HG02840 (cell line): ENCODE data around the gene PPP1R13B.
A peak's percentile ranks its signal among the peaks of the same experiment; 100 is the strongest.
"Not testable (repeated sequence)": the region's sequence is repeated elsewhere in the genome, so short reads cannot be mapped to it uniquely, and the experiment has no call there.

Experiments used
- ATAC-seq: cut with Tn5 transposase; IDR thresholded peaks from one replicate; pipeline ENCODE4 v1.9.1; 2021; ENCODE audit warnings: mild to moderate bottlenecking, moderate library complexity, moderate number of reproducible peaks; ENCODE audit not compliant: unreplicated experiment, low FRiP score

The PPP1R13B gene, protein sequence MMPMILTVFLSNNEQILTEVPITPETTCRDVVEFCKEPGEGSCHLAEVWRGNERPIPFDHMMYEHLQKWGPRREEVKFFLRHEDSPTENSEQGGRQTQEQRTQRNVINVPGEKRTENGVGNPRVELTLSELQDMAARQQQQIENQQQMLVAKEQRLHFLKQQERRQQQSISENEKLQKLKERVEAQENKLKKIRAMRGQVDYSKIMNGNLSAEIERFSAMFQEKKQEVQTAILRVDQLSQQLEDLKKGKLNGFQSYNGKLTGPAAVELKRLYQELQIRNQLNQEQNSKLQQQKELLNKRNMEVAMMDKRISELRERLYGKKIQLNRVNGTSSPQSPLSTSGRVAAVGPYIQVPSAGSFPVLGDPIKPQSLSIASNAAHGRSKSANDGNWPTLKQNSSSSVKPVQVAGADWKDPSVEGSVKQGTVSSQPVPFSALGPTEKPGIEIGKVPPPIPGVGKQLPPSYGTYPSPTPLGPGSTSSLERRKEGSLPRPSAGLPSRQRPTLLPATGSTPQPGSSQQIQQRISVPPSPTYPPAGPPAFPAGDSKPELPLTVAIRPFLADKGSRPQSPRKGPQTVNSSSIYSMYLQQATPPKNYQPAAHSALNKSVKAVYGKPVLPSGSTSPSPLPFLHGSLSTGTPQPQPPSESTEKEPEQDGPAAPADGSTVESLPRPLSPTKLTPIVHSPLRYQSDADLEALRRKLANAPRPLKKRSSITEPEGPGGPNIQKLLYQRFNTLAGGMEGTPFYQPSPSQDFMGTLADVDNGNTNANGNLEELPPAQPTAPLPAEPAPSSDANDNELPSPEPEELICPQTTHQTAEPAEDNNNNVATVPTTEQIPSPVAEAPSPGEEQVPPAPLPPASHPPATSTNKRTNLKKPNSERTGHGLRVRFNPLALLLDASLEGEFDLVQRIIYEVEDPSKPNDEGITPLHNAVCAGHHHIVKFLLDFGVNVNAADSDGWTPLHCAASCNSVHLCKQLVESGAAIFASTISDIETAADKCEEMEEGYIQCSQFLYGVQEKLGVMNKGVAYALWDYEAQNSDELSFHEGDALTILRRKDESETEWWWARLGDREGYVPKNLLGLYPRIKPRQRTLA

DNA sequence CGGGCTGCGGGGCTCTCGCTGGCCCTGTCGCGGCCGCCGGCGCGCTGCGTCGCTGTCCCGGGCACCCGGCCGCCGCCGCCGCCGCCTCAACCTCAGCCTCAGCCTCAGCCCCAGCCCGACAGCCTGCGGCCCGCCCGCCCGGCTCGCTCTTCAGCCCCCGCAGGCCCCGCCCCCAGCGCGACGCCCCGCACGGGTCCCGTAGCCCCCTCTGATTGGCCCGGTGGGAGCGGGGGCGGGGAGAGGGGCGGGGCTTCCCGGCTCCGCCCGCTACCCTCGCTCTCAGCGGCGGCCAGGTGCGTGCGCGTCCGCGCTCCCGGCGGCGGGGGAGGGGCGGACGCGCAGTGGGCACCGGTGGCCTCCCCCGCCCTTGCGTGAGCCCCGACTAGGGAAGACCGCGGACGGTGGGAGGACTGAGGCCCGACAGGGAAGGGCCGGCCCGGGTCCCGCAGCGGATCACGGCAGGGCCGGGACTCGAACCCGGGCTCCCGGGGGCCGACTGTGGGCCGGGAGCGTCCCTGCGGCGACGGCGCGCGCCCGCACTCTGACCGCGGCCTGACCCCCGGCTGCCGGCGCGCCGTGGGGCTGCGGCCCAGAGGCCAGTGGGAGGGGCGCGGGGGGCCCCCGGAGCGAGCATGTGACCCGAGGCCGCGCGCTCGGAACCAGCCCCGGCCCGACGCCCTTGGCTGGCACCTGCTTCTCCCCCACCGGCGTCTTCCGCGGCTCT is at the start of gene PPP1R13B:
Gene PPP1R13B (minus strand): TSS at position 125 of the 724 bp plus-strand sequence. CDS start 268 bp downstream, outside the sequence.
- ATAC-seq, result peak; percentile 80

DNA sequence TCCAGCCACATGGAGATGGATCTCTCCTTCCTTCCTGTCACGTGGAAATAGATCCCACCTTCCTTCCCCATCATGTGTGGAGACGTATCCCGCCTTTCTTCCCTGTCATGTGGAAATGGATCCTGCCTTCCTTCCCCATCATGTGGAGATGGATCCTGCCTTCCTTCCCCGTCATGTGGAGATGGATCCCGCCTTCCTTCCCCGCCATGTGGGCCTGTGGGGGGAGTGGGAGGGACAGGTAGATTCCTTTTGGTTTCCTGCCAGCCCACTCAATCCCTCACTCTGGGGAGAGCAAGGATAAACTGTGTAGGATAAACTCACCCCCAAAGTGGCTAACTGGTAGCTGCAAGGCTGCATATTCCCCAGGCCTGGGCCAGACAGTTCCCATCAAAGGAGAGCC is 49.2 kb upstream of the PPP1R13B start:
- ATAC-seq, result no peak

DNA sequence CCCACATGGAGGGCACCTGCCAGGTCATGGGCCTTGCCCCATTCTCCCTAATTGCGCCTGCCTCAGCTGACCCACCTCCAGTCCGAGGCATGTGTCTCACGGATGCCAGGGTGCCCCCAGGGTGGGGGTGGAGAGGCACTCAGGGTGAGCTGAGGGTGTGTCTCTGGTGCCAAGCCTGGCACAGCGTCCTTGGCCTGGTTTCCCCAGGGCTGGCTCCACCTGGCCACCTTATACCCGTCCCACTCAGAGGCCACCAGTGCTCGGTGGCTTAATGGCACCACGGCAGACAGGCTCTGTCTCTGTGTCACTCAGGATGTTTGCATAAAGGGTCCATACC is 47.3 kb upstream of the PPP1R13B start:
- ATAC-seq, result no peak

DNA sequence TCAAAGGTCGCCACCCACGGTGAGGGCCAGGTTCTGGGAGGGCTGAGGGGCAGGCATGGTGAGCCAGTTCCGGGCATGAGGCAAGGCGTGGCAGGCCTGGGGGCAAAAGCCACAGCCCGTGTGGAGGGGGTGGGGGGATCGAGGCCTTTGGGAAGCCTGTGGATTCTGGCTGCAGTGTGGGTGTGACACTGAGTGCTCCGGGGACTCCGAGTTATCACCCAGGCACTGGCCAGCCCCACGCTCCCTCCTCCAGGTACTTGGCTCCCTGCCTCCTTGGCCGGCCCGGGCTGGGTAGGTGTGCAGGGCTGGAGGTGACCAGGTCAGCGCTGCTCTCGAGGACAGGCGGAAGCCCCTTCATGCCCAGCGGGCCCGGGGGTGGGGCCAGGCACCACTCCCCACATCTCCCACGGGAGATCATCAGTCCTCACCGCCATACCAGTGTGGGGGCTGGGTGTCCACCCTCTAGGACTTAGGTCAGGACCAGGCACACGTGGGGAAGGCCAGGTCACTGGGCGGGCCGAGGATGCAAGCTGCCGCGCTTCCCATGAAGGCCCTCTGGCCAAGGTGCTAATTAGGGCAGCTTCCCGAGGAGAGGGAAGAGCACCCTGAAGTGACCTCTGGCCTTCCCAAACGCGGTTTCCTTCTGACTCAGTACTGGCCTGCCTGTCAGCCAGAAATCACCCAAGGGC is 46.8 kb upstream of the PPP1R13B start:
- no peak for ATAC-seq

DNA sequence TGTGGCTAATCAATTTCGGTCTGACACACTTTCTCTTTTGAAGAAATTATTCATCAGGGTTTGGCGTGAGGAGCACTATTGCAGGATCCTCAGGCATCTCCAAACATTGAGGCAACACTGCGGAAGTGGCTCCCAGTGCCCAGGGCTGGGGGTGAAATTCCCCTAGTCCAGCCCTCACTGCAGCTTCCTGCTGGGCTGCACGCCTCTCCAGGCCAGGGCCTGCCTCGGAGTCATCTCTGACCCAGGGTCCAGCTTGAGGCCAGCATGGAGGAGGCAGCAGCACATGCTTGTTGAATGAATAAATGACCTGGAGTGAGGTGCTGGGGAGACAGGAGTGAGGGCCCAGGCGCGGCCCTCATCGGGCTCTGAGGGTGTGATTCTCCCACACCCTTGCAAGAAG is 44.9 kb upstream of the PPP1R13B start:
- ATAC-seq, result no peak

DNA sequence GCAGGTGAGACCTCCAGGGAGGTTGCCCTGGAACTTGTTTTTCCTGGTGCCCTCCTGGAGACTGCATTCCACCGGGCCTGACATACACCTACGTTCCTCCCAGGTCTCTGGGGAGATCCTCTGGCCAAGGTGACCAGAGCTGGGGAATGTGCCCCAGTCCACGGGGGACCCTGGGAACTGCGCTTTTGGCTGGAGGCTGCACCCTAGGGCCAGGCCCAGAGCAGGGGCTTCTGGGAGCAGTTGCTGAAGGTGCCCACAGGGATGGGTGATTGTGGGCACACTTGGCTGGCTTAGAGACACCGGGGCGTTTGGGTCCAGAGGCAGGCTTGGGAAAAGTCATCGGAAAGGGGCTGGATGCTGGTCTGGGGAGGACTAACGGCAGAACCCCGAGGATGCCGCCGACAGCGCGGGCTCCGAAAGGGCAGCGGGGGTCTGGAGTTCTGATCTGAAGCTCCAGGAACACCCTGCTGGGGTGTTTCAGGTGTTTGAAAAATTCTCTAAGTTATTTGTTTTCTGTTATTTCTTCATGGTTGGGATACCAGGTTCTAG is 44.4 kb upstream of the PPP1R13B start:
- no peak for ATAC-seq

DNA sequence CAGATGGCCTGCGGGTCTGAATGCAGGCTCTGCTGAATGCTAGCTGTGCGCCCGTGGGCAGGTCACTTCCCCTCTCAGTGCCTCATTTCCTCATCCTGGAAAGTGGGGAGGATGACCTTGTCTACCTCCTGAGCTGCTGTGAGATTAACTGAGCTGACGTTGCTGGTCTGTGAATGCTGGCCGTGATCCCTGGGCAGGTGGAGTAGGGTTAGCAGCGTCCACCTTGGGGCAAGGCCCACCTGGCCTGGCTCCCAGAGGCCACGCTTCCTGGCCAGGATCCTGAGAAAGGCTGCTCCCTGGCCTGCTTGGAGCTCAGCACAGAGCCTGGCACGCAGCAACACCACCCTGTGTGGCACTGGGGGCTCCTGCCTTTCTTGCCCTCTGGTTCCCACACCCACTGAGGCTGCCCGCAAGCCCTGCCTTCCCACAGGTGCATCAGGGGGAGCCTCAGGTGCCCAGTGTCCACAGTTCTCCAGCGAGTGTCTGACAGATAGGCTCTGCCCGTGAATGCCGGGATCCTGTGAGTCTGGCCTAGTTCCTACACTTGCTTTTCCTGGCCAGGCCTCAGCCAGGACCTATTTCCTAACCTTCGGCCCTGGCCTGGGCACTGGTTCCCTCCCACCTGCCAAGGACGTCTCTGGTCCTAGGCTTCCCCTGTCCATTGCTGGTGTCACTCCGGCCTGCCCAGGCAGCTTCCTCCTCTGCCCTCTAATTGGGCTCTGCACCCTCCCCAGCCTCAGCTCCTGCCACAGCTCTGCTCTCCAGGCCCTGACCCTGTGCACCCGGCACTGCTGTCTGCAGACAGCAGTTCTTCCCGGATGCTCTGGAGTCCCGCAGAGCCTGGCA is 43.7 kb upstream of the PPP1R13B start:
- no peak for ATAC-seq

DNA sequence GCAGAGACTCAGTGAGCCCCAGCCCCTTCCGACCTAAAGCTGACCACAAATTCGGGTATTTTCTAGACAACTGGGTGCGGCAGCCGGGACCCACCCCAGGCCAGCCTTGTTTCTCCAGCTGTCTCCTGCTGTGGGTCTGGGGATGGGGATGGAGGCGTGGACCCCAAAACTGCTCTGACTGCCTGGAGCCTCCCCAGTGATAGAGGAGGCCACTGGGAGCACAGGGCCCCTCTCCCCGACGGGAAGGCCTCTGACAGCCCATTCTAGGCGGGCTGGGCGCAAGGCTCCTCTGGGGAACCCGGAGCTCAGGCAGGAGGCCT is 42.6 kb upstream of the PPP1R13B start:
- ATAC-seq, result no peak

DNA sequence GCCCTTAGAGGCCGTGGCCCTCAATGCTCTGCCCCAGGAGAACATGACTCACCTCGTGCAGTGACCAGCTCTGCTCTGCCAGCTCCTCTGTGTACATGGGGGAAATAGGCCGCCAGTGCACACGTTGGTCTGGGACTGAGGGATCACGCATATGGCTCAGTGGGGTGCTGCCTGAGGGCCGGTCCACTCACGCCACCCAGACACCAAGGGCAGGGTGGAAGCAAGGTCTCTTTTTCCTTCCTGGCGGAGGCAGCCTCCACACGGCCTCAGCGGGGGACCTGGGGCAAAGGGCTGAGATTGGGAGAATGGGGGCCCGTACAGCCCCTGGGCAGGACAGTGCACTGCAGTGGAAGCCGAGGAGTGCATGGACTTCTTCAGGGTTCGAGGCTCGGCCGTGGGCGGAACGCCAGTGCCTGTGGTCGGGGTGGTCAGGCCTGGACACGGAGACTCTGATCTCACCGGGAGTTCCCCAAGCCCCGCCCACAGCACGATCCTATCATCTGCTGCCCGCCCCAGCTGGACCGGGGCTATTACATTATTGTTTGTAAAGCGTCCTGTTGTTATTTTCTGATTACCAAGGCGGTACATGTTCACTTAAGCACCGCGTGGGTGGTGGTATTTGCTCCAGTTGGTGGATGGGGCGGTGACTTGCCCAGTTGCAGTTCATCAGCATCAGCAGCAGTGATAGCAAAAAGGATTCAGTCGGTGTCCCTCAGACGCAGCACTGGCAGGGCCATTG is 42.1 kb upstream of the PPP1R13B start:
- ATAC-seq, result no peak

DNA sequence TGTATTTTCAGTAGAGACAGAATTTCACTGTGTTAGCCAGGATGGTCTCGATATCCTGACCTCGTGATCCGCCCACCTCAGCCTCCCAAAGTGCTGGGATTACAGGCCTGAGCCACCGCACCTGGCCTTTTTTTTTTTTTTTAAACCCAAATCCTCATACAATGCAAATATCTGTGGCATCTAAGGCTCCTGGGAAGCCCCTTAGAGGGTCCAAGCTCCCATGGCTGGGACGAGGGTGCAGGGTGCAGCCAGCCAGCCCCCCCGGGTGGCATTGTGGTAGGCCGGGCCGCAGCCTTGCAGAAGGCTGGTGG is 41.6 kb upstream of the PPP1R13B start:
- not testable (repeated sequence) for ATAC-seq

DNA sequence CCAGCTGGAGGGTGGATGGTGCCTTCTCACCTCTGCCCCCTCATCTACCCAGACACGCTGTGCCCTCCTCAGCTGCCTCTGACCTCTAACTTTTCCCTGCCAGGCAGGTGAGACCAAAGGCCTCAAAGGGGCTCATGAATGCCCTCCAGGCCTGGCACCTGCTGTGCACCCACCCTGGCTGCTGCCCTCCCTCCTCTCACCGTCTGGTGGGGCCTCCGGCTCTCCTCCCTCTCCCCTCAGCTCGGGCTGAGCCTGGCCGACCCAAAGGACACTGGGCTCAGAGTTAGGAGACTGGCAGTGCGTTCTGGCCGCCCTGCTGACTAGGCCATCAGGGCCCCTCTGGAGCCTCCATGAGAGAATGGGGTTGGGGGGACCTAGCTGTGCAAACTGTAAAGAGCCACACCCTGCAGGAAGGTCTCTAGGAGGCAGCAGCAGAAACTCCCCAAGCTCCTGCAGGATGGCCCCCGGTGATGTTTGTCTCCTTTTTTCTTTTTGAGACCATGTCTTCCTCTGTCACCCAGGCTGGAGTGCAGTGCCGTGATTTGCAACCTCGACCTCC is 40.3 kb upstream of the PPP1R13B start:
- no peak for ATAC-seq

DNA sequence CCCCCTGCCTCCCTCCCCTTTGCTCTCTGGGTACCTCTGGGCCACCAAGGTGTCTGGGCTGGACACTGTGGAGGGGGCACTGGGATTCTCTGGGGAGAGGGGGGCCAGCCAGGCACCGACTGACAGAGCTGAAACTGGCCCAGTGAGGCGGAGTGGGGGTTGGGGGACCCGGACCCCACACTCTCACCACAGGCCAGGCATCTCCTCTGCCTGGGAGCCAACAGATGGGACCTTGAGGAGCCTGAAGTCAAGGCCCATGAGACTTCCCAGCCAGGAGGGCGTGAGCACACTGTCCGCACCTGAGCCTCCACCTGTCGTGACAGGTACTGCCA is 39.8 kb upstream of the PPP1R13B start:
- no peak for ATAC-seq

DNA sequence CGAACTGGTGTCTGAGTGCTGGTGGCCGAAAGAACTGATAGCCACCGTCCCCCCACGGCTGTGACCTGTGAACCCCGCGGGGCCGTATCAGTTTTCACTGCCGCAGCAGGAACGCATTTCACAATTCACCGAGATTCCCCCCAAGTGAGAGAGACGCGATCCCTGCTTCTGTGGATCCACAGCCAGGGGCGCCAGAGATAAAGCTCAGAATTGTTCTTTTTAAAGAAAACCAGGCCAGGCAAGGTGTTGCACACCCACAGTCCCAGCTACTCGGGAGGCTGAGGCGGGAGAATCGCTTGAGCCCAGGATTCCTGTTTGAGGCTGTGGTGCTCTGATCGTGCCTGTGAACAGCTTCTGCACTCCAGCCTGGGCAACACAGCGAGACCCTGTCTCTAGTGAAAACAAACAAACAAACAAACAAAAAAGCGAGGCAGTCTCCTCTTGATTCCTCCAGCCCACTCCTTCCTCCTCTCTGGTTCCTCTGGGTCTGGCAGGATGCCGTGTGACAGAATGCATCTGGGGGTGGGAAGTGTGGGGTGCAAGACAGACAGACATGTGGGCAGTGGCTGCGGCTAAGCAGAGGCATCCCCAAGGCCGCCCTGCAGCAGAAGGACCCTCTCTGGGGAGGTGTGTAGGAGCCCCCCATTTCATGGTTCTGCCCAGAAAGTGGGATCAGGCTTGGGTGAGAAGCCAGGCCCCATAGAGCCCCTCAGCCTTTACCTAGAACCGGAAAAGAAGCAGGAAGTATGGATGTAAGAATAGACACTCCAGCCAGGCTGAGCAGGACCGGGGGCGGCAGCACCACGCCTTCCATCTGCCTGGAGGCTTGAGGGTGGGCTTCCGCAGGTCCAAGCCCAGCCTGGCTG is 39.2 kb upstream of the PPP1R13B start:
- ATAC-seq, result no peak

DNA sequence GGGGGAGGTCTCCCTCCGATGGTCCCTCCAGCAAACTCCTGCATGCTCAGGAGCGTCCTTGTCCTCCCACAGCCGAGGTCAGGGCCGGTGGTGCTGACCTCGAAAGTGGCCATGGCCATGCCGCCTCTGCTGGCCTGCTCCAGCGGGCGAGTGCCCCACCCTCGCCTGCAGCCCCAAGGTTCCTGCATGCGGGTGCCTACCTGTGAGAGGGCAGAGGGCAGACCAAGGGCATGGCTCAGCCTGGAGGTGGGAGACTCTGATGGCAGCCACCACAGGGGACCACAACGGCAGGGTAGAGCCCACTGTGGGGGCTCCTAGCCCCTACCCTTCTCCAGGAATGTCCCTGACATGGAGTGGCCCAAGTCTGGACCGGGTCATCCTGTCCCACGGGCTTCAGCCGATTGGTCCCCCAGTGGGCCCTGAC is 38.1 kb upstream of the PPP1R13B start:
- ATAC-seq, result no peak

DNA sequence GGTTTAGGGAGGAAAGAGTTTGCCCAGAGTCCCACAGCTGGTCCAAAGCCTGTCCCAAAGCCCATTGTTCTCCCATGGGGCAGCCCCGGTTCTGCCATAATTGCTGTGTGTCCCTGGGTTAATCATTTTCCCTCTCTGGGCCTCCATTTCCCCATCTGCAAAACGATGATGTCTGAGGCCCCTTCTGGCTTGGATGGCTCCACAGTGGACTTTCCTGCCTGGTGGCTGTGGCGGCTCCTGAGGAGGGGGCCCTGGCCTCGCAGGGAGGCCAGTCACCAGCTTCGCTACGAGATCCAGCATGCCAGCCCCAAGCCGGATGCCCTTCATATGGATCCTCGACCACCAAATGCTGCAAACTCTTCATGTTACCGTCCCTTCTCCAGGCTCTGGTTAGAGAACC is 37.5 kb upstream of the PPP1R13B start:
- no peak for ATAC-seq

DNA sequence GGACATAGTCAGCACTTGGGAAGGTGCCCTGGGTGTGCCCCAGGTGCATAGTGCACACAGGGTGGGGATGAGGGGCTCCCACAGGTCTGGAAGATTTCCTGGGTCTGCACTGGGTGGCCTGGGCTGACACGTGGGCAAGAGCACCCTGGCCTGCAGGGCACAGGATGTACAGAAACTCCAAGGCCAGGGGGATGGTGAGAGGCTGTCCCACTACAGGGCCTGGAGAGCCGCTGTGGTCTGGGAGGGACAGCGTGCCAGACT is 35.8 kb upstream of the PPP1R13B start:
- no peak for ATAC-seq

DNA sequence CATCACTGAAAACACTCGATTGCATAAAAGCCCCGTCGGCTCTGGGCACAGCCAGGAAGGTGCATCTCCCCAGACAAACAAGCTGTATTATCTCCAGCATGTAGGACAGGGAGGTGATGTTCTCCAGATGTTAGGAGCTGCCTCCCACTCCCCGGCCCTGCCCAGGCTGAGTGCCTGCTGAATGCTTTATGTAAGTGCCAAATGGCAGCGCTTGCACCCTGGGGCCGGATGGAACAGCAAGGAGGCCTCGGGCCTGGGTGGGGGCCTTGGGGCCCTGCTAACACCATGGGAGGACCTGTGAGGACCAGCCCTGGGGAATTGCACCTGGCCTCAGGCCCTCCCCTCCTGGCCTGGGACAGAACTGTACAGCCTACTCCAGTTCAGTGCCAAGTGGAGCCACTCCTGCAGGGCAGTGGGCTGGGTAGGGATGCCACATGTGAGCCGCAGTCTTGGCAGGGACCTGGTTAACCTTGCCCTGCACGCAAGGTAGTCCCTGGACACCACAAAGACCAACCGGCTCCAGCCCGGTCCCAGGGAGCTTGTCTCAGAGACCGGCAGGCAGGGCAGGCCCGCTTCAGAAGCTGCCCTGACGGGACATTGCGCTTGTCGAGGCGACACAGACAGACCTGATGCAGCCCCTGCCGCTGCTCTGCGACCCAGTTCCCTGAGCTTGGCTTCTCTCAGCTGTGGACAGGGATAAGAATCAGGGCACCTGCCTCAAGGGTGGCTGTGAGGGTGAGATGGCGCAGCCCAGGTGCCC is 35.3 kb upstream of the PPP1R13B start:
- ATAC-seq, result no peak
